Endothelial cell of umbilical vein (primary cell): ENCODE data around the gene COA5. TPM values are rescaled to one million over a fixed set of nuclear protein-coding genes. Genes with fewer than 3 reads are reported as not detected.

Source experiments
- BruUV-seq: library from RNA; stranded (reverse); fragments of 400-500 nt; replicated peaks from 2 replicates; lab custom pipeline; 2021; lab: Mats Ljungman, UMichigan
- CTCF ChIA-PET: fragments of 300-600, 350-600 bp; sonication (Branson Sonifier 250); formaldehyde crosslinking; loops from one replicate; lab custom pipeline; 2021; ENCODE audit warnings: antibody characterized with exemption, inconsistent platforms; lab: Charles Lee
- POLR2A ChIA-PET: fragments of 300-600, 350-600 bp; sonication (Branson Sonifier 250); formaldehyde crosslinking; loops from one replicate; lab custom pipeline; 2021; ENCODE audit warnings: antibody characterized with exemption, inconsistent platforms; lab: Charles Lee
- DNase-seq: peaks from one replicate; pipeline ENCODE4 v3.0.0-alpha.2; 2011; ENCODE audit warnings: low read depth, low spot score
- FAIRE-seq: peaks from 2 replicates; lab custom pipeline; 2011; peaks lifted over from hg19 to GRCh38; lab: Jason Lieb, UNC
- H2AFZ ChIP-seq: 2 replicates; pipeline ENCODE4 v1.6.0; 2012; ENCODE audit warnings: low read depth, low read length, control low read depth, inconsistent platforms
- H3K27ac ChIP-seq: 2 replicates; pipeline ENCODE4 v1.5.1; 2011; ENCODE audit warnings: low read depth, mild to moderate bottlenecking, control low read depth, low read length, moderate library complexity; ENCODE audit not compliant: insufficient read depth
- H3K27me3 ChIP-seq, 2 experiments: 2 replicates each; pipeline versions ENCODE4 v1.6.0 to v1.6.1; 2011; ENCODE audit warnings: low read length in 2 of 2, mixed read lengths in 1 of 2; ENCODE audit not compliant: control insufficient read depth in 2 of 2, insufficient read depth in 2 of 2
- H3K36me3 ChIP-seq, 2 experiments: 2 replicates in 1 of 2; 3 replicates in 1 of 2; pipeline ENCODE4 v1.5.1; 2011; ENCODE audit warnings: low read length in 2 of 2, mild to moderate bottlenecking in 1 of 2, moderate library complexity in 1 of 2; ENCODE audit not compliant: control insufficient read depth in 2 of 2, insufficient read depth in 2 of 2; ENCODE audit errors: extremely low read depth in 1 of 2
- H3K4me1 ChIP-seq: 3 replicates; pipeline ENCODE4 v1.5.1; 2011; ENCODE audit warnings: mild to moderate bottlenecking, low read length; ENCODE audit not compliant: control insufficient read depth, insufficient read depth; ENCODE audit errors: extremely low read depth
- H3K4me2 ChIP-seq: 2 replicates; pipeline ENCODE4 v1.6.1; 2011; ENCODE audit warnings: low read length, control low read depth, mixed read lengths; ENCODE audit not compliant: insufficient read depth
- H3K4me3 ChIP-seq, 3 experiments: fragments of 200-600 bp in 1 of 3; sonication (generic), shearing (Covaris generic) in 1 of 3; replicated peaks in 1 of 3; 2 replicates each; pipeline ENCODE4 v1.5.1; 2011 to 2016; ENCODE audit warnings: control low read depth in 3 of 3, low read length in 3 of 3, mild to moderate bottlenecking in 2 of 3, inconsistent platforms in 1 of 3, low read depth in 1 of 3, moderate library complexity in 1 of 3; ENCODE audit not compliant: insufficient read depth in 1 of 3
- H3K79me2 ChIP-seq: 2 replicates; pipeline ENCODE4 v1.6.0; 2012; ENCODE audit warnings: low read length, inconsistent platforms; ENCODE audit not compliant: control insufficient read depth, insufficient read depth
- H3K9ac ChIP-seq: replicated peaks from 2 replicates; pipeline ENCODE3; 2011; ENCODE audit warnings: low read length, control low read depth; ENCODE audit not compliant: insufficient read depth; ENCODE audit errors: extremely low read depth
- H3K9me1 ChIP-seq: replicated peaks from 3 replicates; pipeline ENCODE4 v1.6.0; 2011; ENCODE audit warnings: mild to moderate bottlenecking, low read length; ENCODE audit not compliant: control insufficient read depth, insufficient read depth; ENCODE audit errors: extremely low read depth
- H3K9me3 ChIP-seq: replicated peaks from 2 replicates; pipeline ENCODE4 v1.5.1; 2012; ENCODE audit warnings: low read length, inconsistent platforms; ENCODE audit not compliant: control insufficient read depth, insufficient read depth
- H4K20me1 ChIP-seq: replicated peaks from 2 replicates; pipeline ENCODE3; 2011; ENCODE audit warnings: mild to moderate bottlenecking, low read length; ENCODE audit not compliant: control insufficient read depth, insufficient read depth; ENCODE audit errors: extremely low read depth
- CTCF ChIP-seq, 2 donors: IDR thresholded peaks; 1 replicate in 1 of 2; 2 replicates in 1 of 2; pipeline ENCODE4 v1.5.1; 2011; ENCODE audit warnings: low read length in 2 of 2, mild to moderate bottlenecking in 2 of 2, moderate library complexity in 2 of 2, control low read depth in 1 of 2, inconsistent platforms in 1 of 2, low read depth in 1 of 2; ENCODE audit not compliant: insufficient read depth in 1 of 2; ENCODE audit errors: extremely low read depth in 1 of 2
- EZH2 ChIP-seq: IDR thresholded peaks from 2 replicates; pipeline ENCODE4 v1.6.1; 2012; ENCODE audit warnings: borderline replicate concordance, low read depth, mild to moderate bottlenecking, moderate library complexity, low read length, inconsistent platforms; ENCODE audit not compliant: severe bottlenecking
- FOS ChIP-seq: IDR thresholded peaks from 2 replicates; pipeline ENCODE4 v1.6.1; 2011; ENCODE audit warnings: mild to moderate bottlenecking, low read length, moderate library complexity, borderline replicate concordance; ENCODE audit not compliant: insufficient read depth
- GATA2 ChIP-seq: IDR thresholded peaks from 2 replicates; pipeline ENCODE4 v1.7.0; 2011; ENCODE audit warnings: low read depth, mild to moderate bottlenecking, moderate library complexity, mixed read lengths, low read length; ENCODE audit not compliant: insufficient read length, insufficient read depth
- JUN ChIP-seq: IDR thresholded peaks from 2 replicates; pipeline ENCODE4 v1.6.1; 2011; ENCODE audit warnings: borderline replicate concordance, low read depth; ENCODE audit not compliant: insufficient read length, insufficient read depth
- MAX ChIP-seq: IDR thresholded peaks from 2 replicates; pipeline ENCODE4 v1.6.1; 2011; ENCODE audit not compliant: insufficient read depth, insufficient read length
- MYC ChIP-seq: IDR thresholded peaks from one replicate; pipeline ENCODE4 v1.6.1; 2011; ENCODE audit warnings: mild to moderate bottlenecking, low read depth, low read length
- POLR2A ChIP-seq: IDR thresholded peaks from 2 replicates; pipeline ENCODE4 v1.6.1; 2012; ENCODE audit warnings: low read depth, mild to moderate bottlenecking, control low read depth, low read length
- POLR2AphosphoS5 ChIP-seq: IDR thresholded peaks from 2 replicates; pipeline ENCODE4 v1.6.1; 2012; ENCODE audit warnings: low read depth, mild to moderate bottlenecking, control low read depth, low read length, moderate library complexity; ENCODE audit not compliant: insufficient read depth
- dilution Hi-C: fragments of 300-500 bp; cut with MboI; formaldehyde crosslinking; loops from one replicate; pipeline ENCODE4 v1.15.0; 2019; ENCODE audit warnings: low sequenced_read_pairs; ENCODE audit not compliant: extremely low pct_ligation_motif_present
- intact Hi-C: fragments of 100-400 bp; cut with micrococcal nuclease; formaldehyde crosslinking; loops from one replicate; pipeline ENCODE4 v1.10.0; 2022
- polyA plus RNA-seq, 4 experiments: library from polyadenylated mRNA; depleted of rRNA in 3 of 4; stranded (reverse) in 3 of 4; unstranded in 1 of 4; fragments of >200 nt; gene quantifications; 2 replicates each; pipeline versions ENCODE4 v1.2.1 to v1.2.3, GENCODE V29; 2011 to 2012; ENCODE audit warnings: missing spikeins in 1 of 4
- total RNA-seq: library from RNA; stranded (reverse); gene quantifications from 2 replicates; pipeline ENCODE4 v1.2.3, GENCODE V29; 2021

The COA5 gene
- total and polyA plus RNA-seq, 2 donors (not counting 3 experiments of a cell fraction or from before 2014, with no cell fraction given), result 16.5 to 17.7 TPM

- dilution Hi-C loops, result no loop called here
- Histone ChIP-seq H3K9ac (no peak overlapping the region), H3K27ac (no peak overlapping the region), H3K9me1 (no peaks in the 10 kb centered on the region), H3K36me3 (peaks cover 0 to 7% of the 10 kb centered on the region in 2 experiments), H3K27me3 (no peaks in the 10 kb centered on the region), H3K4me2 (no peak overlapping the region), H3K9me3 (no peaks in the 10 kb centered on the region), H3K4me3 (no peak overlapping the region), H3K4me1 (no peaks in the 10 kb centered on the region), H2AFZ (no peak overlapping the region), H3K79me2 (no peaks in the 10 kb centered on the region), H4K20me1 (no peaks in the 10 kb centered on the region)
- FAIRE-seq (no peak), DNase-seq (no peak)
- no TSS peak for BruUV-seq
- ChIA-PET POLR2A (no interaction called here), CTCF (interaction anchor here (3.5 kb wide), 1 partner anchor 13 kb away, joined by 14 read pairs; no protein-coding TSS in a partner anchor)
- TF ChIP-seq CTCF (IDR thresholded peaks at IDR 0.05; ENCODE audit: extremely low read depth in 1 of 2, insufficient read depth in 1 of 2, low read depth in 1 of 2, low read length in 2 of 2) (no peak), MYC (no peak), POLR2AphosphoS5 (no peak), MAX (no peak), GATA2 (no peak), EZH2 (no peak), JUN (no peak), POLR2A (no peak), FOS (no peak)
- intact Hi-C loops, result no loop called here
Observed at GRCh38 chr2:98582523-98582922, 25.8 kb downstream of the COA5 start.
